Measurements from ENCODE around the gene C20orf96. TPM values are rescaled to one million over a fixed set of nuclear protein-coding genes. Genes with fewer than 3 reads are reported as not detected.

The C20orf96 gene
- total and polyA plus RNA-seq, 5 donors from 2014 or later, result 0.10 to 1.1 (median 0.35) TPM

- no peaks in the 10 kb centered on the region for H3K27me3 ChIP-seq (ENCODE audit: control insufficient read depth, insufficient read depth, low read length)
- H3K4me3 ChIP-seq (ENCODE audit: low read depth, low read length), result peak overlapping the region; percentile 78
- H3K27ac Mint-ChIP-seq, result peak overlapping the region; percentile 88 to 99 (median 98)
- ATAC-seq (ENCODE audit: low read depth in 2 of 2) (peak; percentile 9 to 13), DNase-seq (no peak)
- peak overlapping the region; percentile 83 for H3K27ac ChIP-seq (ENCODE audit: insufficient read depth, low read length, poor library complexity, severe bottlenecking)
- peak overlapping the region; percentile 95 to 100 (median 98) for H3K4me3 Mint-ChIP-seq
- H3K4me1 Mint-ChIP-seq, result peaks cover 23 to 61% (median 42%) of the 10 kb centered on the region in 4 donors
- peaks cover 31% of the 10 kb centered on the region for H3K4me1 ChIP-seq (ENCODE audit: control insufficient read depth, insufficient read depth, low read length, poor library complexity, severe bottlenecking)
- peaks cover 8% of the 10 kb centered on the region for H3K36me3 ChIP-seq (ENCODE audit: control insufficient read depth, insufficient read depth, low read length)
- H3K27me3 Mint-ChIP-seq, result peaks cover 8% of the 10 kb centered on the region
- no peaks in the 10 kb centered on the region for H3K9me3 ChIP-seq (ENCODE audit: control insufficient read depth in 2 of 2, low read length in 2 of 2)
- peaks cover 6% of the 10 kb centered on the region for H3K36me3 Mint-ChIP-seq
- H3K9me3 Mint-ChIP-seq, result no peaks in the 10 kb centered on the region
Measured at GRCh38 chr20:298776-299391, 8.3 kb upstream of the C20orf96 start.

- Histone ChIP-seq H3K36me3 (ENCODE audit: control insufficient read depth, insufficient read depth, low read length) (peaks cover 8% of the 10 kb centered on the region), H3K27ac (ENCODE audit: insufficient read depth, low read length, poor library complexity, severe bottlenecking) (peak overlapping the region; percentile 83), H3K9me3 (ENCODE audit: control insufficient read depth in 2 of 2, low read length in 2 of 2) (no peaks in the 10 kb centered on the region), H3K4me1 (ENCODE audit: control insufficient read depth, insufficient read depth, low read length, poor library complexity, severe bottlenecking) (peaks cover 31% of the 10 kb centered on the region), H3K27me3 (ENCODE audit: control insufficient read depth, insufficient read depth, low read length) (no peaks in the 10 kb centered on the region), H3K4me3 (ENCODE audit: low read depth, low read length) (peak overlapping the region; percentile 78)
- H3K4me1 Mint-ChIP-seq, result peaks cover 22 to 58% (median 41%) of the 10 kb centered on the region in 4 donors
- no peaks in the 10 kb centered on the region for H3K9me3 Mint-ChIP-seq
- H3K36me3 Mint-ChIP-seq, result peaks cover 6% of the 10 kb centered on the region
- H3K27ac Mint-ChIP-seq, result peak overlapping the region; percentile 88 to 99 (median 98)
- peaks cover 8% of the 10 kb centered on the region for H3K27me3 Mint-ChIP-seq
- H3K4me3 Mint-ChIP-seq, result peak overlapping the region; percentile 95 to 100 (median 98)
- ATAC-seq (ENCODE audit: low read depth in 2 of 2) (peak; percentile 41 to 42), DNase-seq (peak; percentile 24 to 79 (median 46))
Measured at GRCh38 chr20:297925-298775, 7.6 kb upstream of the C20orf96 start.

GRCh38 chr20:297098-297924 lies 6.8 kb upstream of the C20orf96 start, which contains the start of gene ZCCHC3:
TSS of gene ZCCHC3 (plus strand) at chr20:297570. CDS start at chr20:297587, 17 bp downstream.
- Mint-ChIP-seq H3K36me3 (peaks cover 4% of the 10 kb centered on the region), H3K4me3 (peak within 1 kb of the TSS; percentile 95 to 100 (median 99)), H3K27ac (peak within 1 kb of the TSS; percentile 98 to 99 (median 99)), H3K27me3 (peaks cover 8% of the 10 kb centered on the region), H3K4me1 (peaks cover 18 to 58% (median 42%) of the 10 kb centered on the region in 4 donors), H3K9me3 (no peaks in the 10 kb centered on the region)
- peaks cover 31% of the 10 kb centered on the region for H3K4me1 ChIP-seq (ENCODE audit: control insufficient read depth, insufficient read depth, low read length, poor library complexity, severe bottlenecking)
- no peaks in the 10 kb centered on the region for H3K27me3 ChIP-seq (ENCODE audit: control insufficient read depth, insufficient read depth, low read length)
- DNase-seq, result peak; percentile 74 to 94 (median 84)
- H3K36me3 ChIP-seq (ENCODE audit: control insufficient read depth, insufficient read depth, low read length), result peaks cover 8% of the 10 kb centered on the region
- no peaks in the 10 kb centered on the region for H3K9me3 ChIP-seq (ENCODE audit: control insufficient read depth in 2 of 2, low read length in 2 of 2)
- H3K4me3 ChIP-seq (ENCODE audit: low read depth, low read length), result peak within 1 kb of the TSS; percentile 89
- H3K27ac ChIP-seq (ENCODE audit: insufficient read depth, low read length, poor library complexity, severe bottlenecking), result peak within 1 kb of the TSS; percentile 83
- ATAC-seq (ENCODE audit: low read depth in 2 of 2), result peak; percentile 86

GRCh38 chr20:295804-296203 lies 5.3 kb upstream of the C20orf96 start:
- Mint-ChIP-seq H3K36me3 (no peaks in the 10 kb centered on the region), H3K4me1 (peaks cover 18 to 49% (median 34%) of the 10 kb centered on the region in 4 donors), H3K9me3 (no peaks in the 10 kb centered on the region), H3K27me3 (peaks cover 8% of the 10 kb centered on the region), H3K27ac (peak overlapping the region; percentile 68 to 86 (median 83)), H3K4me3 (peak overlapping the region; percentile 78 to 93 (median 80))
- Histone ChIP-seq H3K4me1 (ENCODE audit: control insufficient read depth, insufficient read depth, low read length, poor library complexity, severe bottlenecking) (peaks cover 41% of the 10 kb centered on the region), H3K27me3 (ENCODE audit: control insufficient read depth, insufficient read depth, low read length) (no peaks in the 10 kb centered on the region), H3K9me3 (ENCODE audit: control insufficient read depth in 2 of 2, low read length in 2 of 2) (no peaks in the 10 kb centered on the region), H3K36me3 (ENCODE audit: control insufficient read depth, insufficient read depth, low read length) (peaks cover 8% of the 10 kb centered on the region), H3K27ac (ENCODE audit: insufficient read depth, low read length, poor library complexity, severe bottlenecking) (no peak overlapping the region), H3K4me3 (ENCODE audit: low read depth, low read length) (no peak overlapping the region)
- no peak for ATAC-seq (ENCODE audit: low read depth in 2 of 2)
- DNase-seq, result no peak

GRCh38 chr20:294602-295001 lies 4.1 kb upstream of the C20orf96 start:
- Mint-ChIP-seq H3K4me3 (peak overlapping the region in 2 of 4 donors; percentile 33 to 93), H3K4me1 (peaks cover 17 to 39% (median 30%) of the 10 kb centered on the region in 4 donors), H3K36me3 (no peaks in the 10 kb centered on the region), H3K9me3 (no peaks in the 10 kb centered on the region), H3K27ac (no peak overlapping the region), H3K27me3 (peaks cover 8% of the 10 kb centered on the region)
- peaks cover under 1% of the 10 kb centered on the region for H3K36me3 ChIP-seq (ENCODE audit: control insufficient read depth, insufficient read depth, low read length)
- no peak overlapping the region for H3K27ac ChIP-seq (ENCODE audit: insufficient read depth, low read length, poor library complexity, severe bottlenecking)
- H3K9me3 ChIP-seq (ENCODE audit: control insufficient read depth in 2 of 2, low read length in 2 of 2), result no peaks in the 10 kb centered on the region
- no peak overlapping the region for H3K4me3 ChIP-seq (ENCODE audit: low read depth, low read length)
- no peaks in the 10 kb centered on the region for H3K27me3 ChIP-seq (ENCODE audit: control insufficient read depth, insufficient read depth, low read length)
- ATAC-seq (ENCODE audit: low read depth in 2 of 2), result no peak
- no peak for DNase-seq
- peaks cover 42% of the 10 kb centered on the region for H3K4me1 ChIP-seq (ENCODE audit: control insufficient read depth, insufficient read depth, low read length, poor library complexity, severe bottlenecking)

GRCh38 chr20:289693-290083 lies 862 bp downstream of the C20orf96 start:
- Mint-ChIP-seq H3K9me3 (peaks cover 0 to 2% (median 0%) of the 10 kb centered on the region in 7 donors), H3K36me3 (no peaks in the 10 kb centered on the region), H3K4me1 (peaks cover 0 to 10% (median 5%) of the 10 kb centered on the region in 4 donors), H3K27me3 (no peaks in the 10 kb centered on the region), H3K27ac (peak overlapping the region in 1 of 3 donors; percentile 9), H3K4me3 (no peak overlapping the region)
- ATAC-seq (ENCODE audit: low read depth in 2 of 2), result no peak
- H3K36me3 ChIP-seq (ENCODE audit: control insufficient read depth, insufficient read depth, low read length), result no peaks in the 10 kb centered on the region
- H3K27me3 ChIP-seq (ENCODE audit: control insufficient read depth, insufficient read depth, low read length), result no peaks in the 10 kb centered on the region
- H3K9me3 ChIP-seq (ENCODE audit: control insufficient read depth in 2 of 2, low read length in 2 of 2), result no peaks in the 10 kb centered on the region
- peak overlapping the region; percentile 81 for H3K4me3 ChIP-seq (ENCODE audit: low read depth, low read length)
- H3K4me1 ChIP-seq (ENCODE audit: control insufficient read depth, insufficient read depth, low read length, poor library complexity, severe bottlenecking), result peaks cover 20% of the 10 kb centered on the region
- DNase-seq, result peak in 1 of 3 donors; percentile 18
- no peak overlapping the region for H3K27ac ChIP-seq (ENCODE audit: insufficient read depth, low read length, poor library complexity, severe bottlenecking)
